ACHN (cell line): Measurements from ENCODE around the gene SIN3A.
"Not testable (repeated sequence)": the region's sequence is repeated elsewhere in the genome, so short reads cannot be mapped to it uniquely, and the experiment has no call there.

Experiments used
- DNase-seq: peaks from one replicate; pipeline ENCODE4 v3.0.0-alpha.2; 2015
- in situ Hi-C: cut with HindIII; loops from 2 replicates; pipeline ENCODE4 v1.10.0; 2017; ENCODE audit warnings: low sequenced_read_pairs, low pct_ligation_motif_present, low pct_unique_long_range_greater_than_20kb

Gene SIN3A

GRCh38 chr15:75361361-75361988 is 90.0 kb downstream of the SIN3A start:
- in situ Hi-C loops, result no loop called here
- DNase-seq, result no peak

GRCh38 chr15:75360856-75361255 is 90.6 kb downstream of the SIN3A start:
- in situ Hi-C loops, result no loop called here
- no peak for DNase-seq

- in situ Hi-C loops, result no loop called here
- DNase-seq, result no peak
These were observed 91.1 kb downstream of the SIN3A start for GRCh38 chr15:75360391-75360790.

GRCh38 chr15:75359537-75360250 is 91.8 kb downstream of the SIN3A start:
- in situ Hi-C loops, result no loop called here

GRCh38 chr15:75358771-75359536 is 92.5 kb downstream of the SIN3A start:
- no peak for DNase-seq
- in situ Hi-C loops, result no loop called here

More at GRCh38 chr15:75359537-75360250, 91.8 kb downstream of the SIN3A start:
- DNase-seq, result no peak

- DNase-seq, result no peak
- in situ Hi-C loops, result no loop called here
These were observed 93.4 kb downstream of the SIN3A start for GRCh38 chr15:75357976-75358673.

GRCh38 chr15:75356517-75356916 is 95.0 kb downstream of the SIN3A start:
- in situ Hi-C loops, result no loop called here

GRCh38 chr15:75356006-75356405 is 95.5 kb downstream of the SIN3A start:
- in situ Hi-C loops, result no loop called here

More at GRCh38 chr15:75356517-75356916, 95.0 kb downstream of the SIN3A start:
- DNase-seq, result no peak

GRCh38 chr15:75355369-75355768 is 96.1 kb downstream of the SIN3A start:
- in situ Hi-C loops, result no loop called here
- no peak for DNase-seq

More at GRCh38 chr15:75356006-75356405, 95.5 kb downstream of the SIN3A start:
- no peak for DNase-seq

- in situ Hi-C loops, result no loop called here
- no peak for DNase-seq
These were observed 97.0 kb downstream of the SIN3A start for GRCh38 chr15:75354454-75354853.

GRCh38 chr15:75353604-75354003 is 97.9 kb downstream of the SIN3A start:
- in situ Hi-C loops, result no loop called here

GRCh38 chr15:75352186-75353080 is 99.1 kb downstream of the SIN3A start:
- no peak for DNase-seq
- in situ Hi-C loops, result no loop called here

More at GRCh38 chr15:75353604-75354003, 97.9 kb downstream of the SIN3A start:
- DNase-seq, result no peak

GRCh38 chr15:75350601-75351361 is 100.7 kb downstream of the SIN3A start:
- no peak for DNase-seq
- in situ Hi-C loops, result no loop called here

- in situ Hi-C loops, result no loop called here
- no peak for DNase-seq
These were observed 101.5 kb downstream of the SIN3A start for GRCh38 chr15:75349851-75350588.

- DNase-seq, in situ Hi-C loops: not testable (repeated sequence)
These were observed 102.2 kb downstream of the SIN3A start for GRCh38 chr15:75349351-75349669.

GRCh38 chr15:75348562-75349350 is 102.7 kb downstream of the SIN3A start:
- no peak for DNase-seq
- in situ Hi-C loops, result no loop called here
